Pancreas (tissue), 10 donors: ENCODE data around the gene NUDT15. TPM values are rescaled to one million over a fixed set of nuclear protein-coding genes. Genes with fewer than 3 reads are reported as not detected.

Experiments
- ATAC-seq, 4 donors: fragments of 200-7000 bp; cut with Tn5 transposase; one replicate each; pipeline versions ENCODE4 v1.8.0 to v1.9.1; 2020; ENCODE audit warnings: mild to moderate bottlenecking in 4 of 4, moderate library complexity in 4 of 4
- DNase-seq, 6 donors: peaks; one replicate each; pipeline ENCODE4 v3.0.0-alpha.2; 2020
- FAIRE-seq: peaks from 2 replicates; lab custom pipeline; 2012; peaks lifted over from hg19 to GRCh38; lab: Jason Lieb, UNC
- H3K27ac ChIP-seq, 4 donors: fragments of 200-600 bp; sonication (generic); 1 replicate in 3 of 4; 2 replicates in 1 of 4; pipeline versions ENCODE4 v1.5.0 to v1.8.0; 2020
- H3K27me3 ChIP-seq, 4 donors: fragments of 200-600 bp; one replicate each; pipeline ENCODE4 v1.8.0; 2021
- H3K36me3 ChIP-seq, 3 donors: fragments of 200-600 bp; sonication (generic) in 1 of 3; one replicate each; pipeline versions ENCODE4 v1.5.0 to v1.8.0; 2020 to 2021
- H3K4me1 ChIP-seq, 3 donors: fragments of 200-600 bp; one replicate each; pipeline ENCODE4 v1.8.0; 2021
- H3K4me3 ChIP-seq, 4 donors: fragments of 200-600 bp; sonication (generic) in 2 of 4; one replicate each; pipeline versions ENCODE4 v1.5.0 to v1.8.0; 2020 to 2021
- H3K9me3 ChIP-seq, 4 donors: fragments of 200-600 bp; one replicate each; pipeline ENCODE4 v1.8.0; 2021
- WGBS, 2 donors: extraction: QIAGEN DNeasy Blood & Tissue Kit; methylation state at CpG; one replicate each; pipeline ENCODE4 v1.1.7; 2013; 5-methylcytosine and 5-hydroxymethylcytosine counted together
- intact Hi-C, 3 donors: fragments of 100-400 bp; cut with DNase I; formaldehyde crosslinking; loops; one replicate each; pipeline versions ENCODE4 v1.11.1 to v1.14.2; 2022
- polyA plus RNA-seq, 2 donors: library from polyadenylated mRNA; stranded (reverse); fragments of 200-250 nt; gene quantifications; one replicate each; pipeline ENCODE4 v1.2.3, GENCODE V29; 2013
- total RNA-seq, 6 donors: library from RNA; stranded (reverse); fragmentation: NEBNext Ultra II Directional in 4 of 6; extraction: Animal tissue kit (Norgen Biotek cat#: 25700) in 4 of 6; gene quantifications; one replicate each; pipeline versions ENCODE4 v1.2.1 to v1.2.4, GENCODE V29; 2021 to 2023
- TF ChIP-seq, protein P1 (sequence below), 4 donors: fragments of 200-600 bp; sonication (generic) in 3 of 4; IDR thresholded peaks; one replicate each; pipeline versions ENCODE4 v1.5.0 to v1.8.0; 2021; ENCODE audit warnings: antibody characterized with exemption in 4 of 4
- donor health status: healthy with polysubstance abuse.
- donor health status: DM: no; HTN: no; CAD: no; lungs with moderate emphysema.
- donor health status: DM: no; HTN: no; CAD: no.
- donor health status: control.
- donor health status: control.
- donor health status: Bipolar disorder and iron deficiency.
- donor health status: DM: yes; HTN: yes; CAD: no.
- donor health status: DM: no; HTN: no; CAD: no.
- donor health status: DM: no; HTN: no; CAD: no.
- donor health status: DM: yes; HTN: yes; CAD: no.

NUDT15 gene
- total and polyA plus RNA-seq, 8 donors, result 3.3 to 7.3 (median 5.6) TPM

GRCh38 chr13:48004201-48004600 lies 33.3 kb upstream of the NUDT15 start:
- intact Hi-C loops, result no loop called here
- TF ChIP-seq, protein P1, sequence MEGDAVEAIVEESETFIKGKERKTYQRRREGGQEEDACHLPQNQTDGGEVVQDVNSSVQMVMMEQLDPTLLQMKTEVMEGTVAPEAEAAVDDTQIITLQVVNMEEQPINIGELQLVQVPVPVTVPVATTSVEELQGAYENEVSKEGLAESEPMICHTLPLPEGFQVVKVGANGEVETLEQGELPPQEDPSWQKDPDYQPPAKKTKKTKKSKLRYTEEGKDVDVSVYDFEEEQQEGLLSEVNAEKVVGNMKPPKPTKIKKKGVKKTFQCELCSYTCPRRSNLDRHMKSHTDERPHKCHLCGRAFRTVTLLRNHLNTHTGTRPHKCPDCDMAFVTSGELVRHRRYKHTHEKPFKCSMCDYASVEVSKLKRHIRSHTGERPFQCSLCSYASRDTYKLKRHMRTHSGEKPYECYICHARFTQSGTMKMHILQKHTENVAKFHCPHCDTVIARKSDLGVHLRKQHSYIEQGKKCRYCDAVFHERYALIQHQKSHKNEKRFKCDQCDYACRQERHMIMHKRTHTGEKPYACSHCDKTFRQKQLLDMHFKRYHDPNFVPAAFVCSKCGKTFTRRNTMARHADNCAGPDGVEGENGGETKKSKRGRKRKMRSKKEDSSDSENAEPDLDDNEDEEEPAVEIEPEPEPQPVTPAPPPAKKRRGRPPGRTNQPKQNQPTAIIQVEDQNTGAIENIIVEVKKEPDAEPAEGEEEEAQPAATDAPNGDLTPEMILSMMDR (IDR thresholded peaks at IDR 0.05), result no peak

DNA sequence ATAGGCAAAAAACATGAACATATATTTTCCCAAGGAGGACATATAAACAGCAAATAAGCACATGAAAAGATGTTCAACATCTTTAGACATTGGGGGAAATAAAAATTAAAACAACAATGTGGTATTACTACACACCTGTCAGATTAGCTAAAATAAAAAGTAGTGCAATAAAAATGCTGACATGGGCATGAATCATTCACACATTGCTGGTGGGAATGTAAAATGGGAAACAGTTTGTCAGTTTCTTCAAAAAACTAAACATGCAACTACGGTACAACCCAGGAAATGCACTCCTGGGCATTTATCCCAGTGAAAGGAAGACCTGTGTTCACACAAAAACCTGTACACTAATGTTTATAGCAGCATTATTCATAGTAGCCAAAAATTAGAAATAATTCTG lies 31.1 kb upstream of the NUDT15 start:
- intact Hi-C loops, result no loop called here
- Histone ChIP-seq H3K4me3 (no peak overlapping the region), H3K9me3 (no peaks in the 10 kb centered on the region), H3K4me1 (no peaks in the 10 kb centered on the region), H3K27me3 (no peaks in the 10 kb centered on the region), H3K27ac (no peak overlapping the region), H3K36me3 (no peaks in the 10 kb centered on the region)
- DNase-seq (no peak), FAIRE-seq (no peak), ATAC-seq (no peak)
- WGBS, 2 donors, result 55 to 64% methylated on average over 1 of the region's 1 CpG
- TF ChIP-seq, protein P1 (IDR thresholded peaks at IDR 0.05), result no peak

More at GRCh38 chr13:48004201-48004600, 33.3 kb upstream of the NUDT15 start:
- H3K9me3 ChIP-seq, result no peaks in the 10 kb centered on the region
- no peaks in the 10 kb centered on the region for H3K36me3 ChIP-seq
- no peak for DNase-seq
- H3K4me1 ChIP-seq, result peaks cover 0 to 7% (median 5%) of the 10 kb centered on the region in 3 donors
- no peaks in the 10 kb centered on the region for H3K27me3 ChIP-seq
- no peak for FAIRE-seq
- no peak overlapping the region for H3K4me3 ChIP-seq
- ATAC-seq, result no peak
- 96 to 97% methylated on average over 2 of the region's 2 CpGs for WGBS, 2 donors
- H3K27ac ChIP-seq, result no peak overlapping the region

DNA sequence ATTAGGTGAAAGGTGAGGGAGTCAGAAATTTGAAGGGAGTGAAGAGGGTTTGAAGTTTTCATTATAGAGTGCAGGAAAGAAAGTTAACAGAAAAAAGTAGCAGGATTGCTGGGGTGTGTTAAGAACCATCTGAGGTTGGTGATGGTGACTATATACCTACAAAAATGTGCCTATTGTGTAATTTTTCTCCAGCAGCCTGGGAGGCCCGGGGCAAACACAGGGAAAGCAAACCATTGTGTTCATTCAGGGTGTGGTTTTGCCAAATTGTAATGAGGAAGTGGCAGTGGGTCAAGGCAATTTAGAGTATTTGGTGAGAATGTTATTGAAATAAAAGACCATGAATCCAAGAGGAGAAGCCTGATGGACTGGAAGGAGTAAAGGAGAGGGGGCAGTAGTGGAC lies 28.2 kb upstream of the NUDT15 start:
- Histone ChIP-seq H3K27me3 (no peaks in the 10 kb centered on the region), H3K4me3 (no peak overlapping the region), H3K4me1 (no peaks in the 10 kb centered on the region), H3K27ac (no peak overlapping the region), H3K9me3 (no peaks in the 10 kb centered on the region), H3K36me3 (no peaks in the 10 kb centered on the region)
- TF ChIP-seq, protein P1 (IDR thresholded peaks at IDR 0.05), result no peak
- ATAC-seq (peak in 2 of 4 donors; percentile 28 to 37), DNase-seq (no peak), FAIRE-seq (no peak)
- 53 to 65% methylated on average over 1 of the region's 1 CpG for WGBS, 2 donors
- intact Hi-C loops, result no loop called here

GRCh38 chr13:48010698-48011097 lies 26.8 kb upstream of the NUDT15 start:
- WGBS, 2 donors, result 68 to 82% methylated on average over 4 of the region's 4 CpGs
- TF ChIP-seq, protein P1 (IDR thresholded peaks at IDR 0.05), result no peak
- H3K9me3 ChIP-seq, result no peaks in the 10 kb centered on the region

GRCh38 chr13:48012668-48013067 lies 24.9 kb upstream of the NUDT15 start:
- TF ChIP-seq, protein P1 (IDR thresholded peaks at IDR 0.05), result no peak
- whole genome bisulfite sequencing, 2 donors, result 95 to 100% methylated on average over 1 of the region's 1 CpG
- no peak for DNase-seq
- Histone ChIP-seq H3K4me3 (no peak overlapping the region), H3K27me3 (no peaks in the 10 kb centered on the region), H3K9me3 (no peaks in the 10 kb centered on the region), H3K36me3 (no peaks in the 10 kb centered on the region), H3K27ac (no peak overlapping the region), H3K4me1 (no peaks in the 10 kb centered on the region)
- no peak for ATAC-seq
- intact Hi-C loops, result no loop called here
- FAIRE-seq, result no peak

More at GRCh38 chr13:48010698-48011097, 26.8 kb upstream of the NUDT15 start:
- DNase-seq, result no peak
- no peak overlapping the region for H3K27ac ChIP-seq
- FAIRE-seq, result no peak
- H3K27me3 ChIP-seq, result no peaks in the 10 kb centered on the region
- H3K4me1 ChIP-seq, result no peaks in the 10 kb centered on the region
- intact Hi-C loops, result no loop called here
- ATAC-seq, result no peak
- H3K36me3 ChIP-seq, result no peaks in the 10 kb centered on the region
- no peak overlapping the region for H3K4me3 ChIP-seq
